Neural progenitor cell (in vitro differentiated cells): Measurements from ENCODE around the gene TSPAN32.

Experiments
- CTCF ChIP-seq: fragments of 200-600 bp; sonication (generic); IDR thresholded peaks from 2 replicates; pipeline ENCODE4 v1.5.1; 2017; ENCODE audit warnings: antibody characterized with exemption, mild to moderate bottlenecking
- EZH2 ChIP-seq: fragments of 200-600 bp; sonication (generic); IDR thresholded peaks from 2 replicates; pipeline ENCODE4 v1.6.1; 2017; ENCODE audit warnings: antibody characterized with exemption, mild to moderate bottlenecking, moderate library complexity
- EZH2phosphoT487 ChIP-seq: fragments of 200-600 bp; sonication (generic); IDR thresholded peaks from 2 replicates; pipeline ENCODE4 v1.6.1; 2017; ENCODE audit warnings: antibody characterized with exemption

GRCh38 chr11:2321311-2321683 lies 19.5 kb downstream of the TSPAN32 start:
- TF ChIP-seq CTCF (no peak), EZH2phosphoT487 (no peak), EZH2 (no peak)
